ENCODE measurements around the gene PCDH9. TPM values are rescaled to one million over a fixed set of nuclear protein-coding genes. Genes with fewer than 3 reads are reported as not detected.

PCDH9 gene
- total RNA-seq, 1 donor from 2014 or later: 29.7 TPM

GRCh38 chr13:67125681-67126080 is 104.5 kb downstream of the PCDH9 start:
- Mint-ChIP-seq H3K4me3 (no peak overlapping the region), H3K4me1 (peaks cover 4% of the 10 kb centered on the region), H3K27me3 (ENCODE audit: low read depth) (no peaks in the 10 kb centered on the region), H3K36me3 (no peaks in the 10 kb centered on the region), H3K9me3 (no peaks in the 10 kb centered on the region), H3K27ac (no peak overlapping the region)
- TF ChIP-seq, protein P1, sequence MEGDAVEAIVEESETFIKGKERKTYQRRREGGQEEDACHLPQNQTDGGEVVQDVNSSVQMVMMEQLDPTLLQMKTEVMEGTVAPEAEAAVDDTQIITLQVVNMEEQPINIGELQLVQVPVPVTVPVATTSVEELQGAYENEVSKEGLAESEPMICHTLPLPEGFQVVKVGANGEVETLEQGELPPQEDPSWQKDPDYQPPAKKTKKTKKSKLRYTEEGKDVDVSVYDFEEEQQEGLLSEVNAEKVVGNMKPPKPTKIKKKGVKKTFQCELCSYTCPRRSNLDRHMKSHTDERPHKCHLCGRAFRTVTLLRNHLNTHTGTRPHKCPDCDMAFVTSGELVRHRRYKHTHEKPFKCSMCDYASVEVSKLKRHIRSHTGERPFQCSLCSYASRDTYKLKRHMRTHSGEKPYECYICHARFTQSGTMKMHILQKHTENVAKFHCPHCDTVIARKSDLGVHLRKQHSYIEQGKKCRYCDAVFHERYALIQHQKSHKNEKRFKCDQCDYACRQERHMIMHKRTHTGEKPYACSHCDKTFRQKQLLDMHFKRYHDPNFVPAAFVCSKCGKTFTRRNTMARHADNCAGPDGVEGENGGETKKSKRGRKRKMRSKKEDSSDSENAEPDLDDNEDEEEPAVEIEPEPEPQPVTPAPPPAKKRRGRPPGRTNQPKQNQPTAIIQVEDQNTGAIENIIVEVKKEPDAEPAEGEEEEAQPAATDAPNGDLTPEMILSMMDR (IDR thresholded peaks at IDR 0.05; ENCODE audit: unreplicated experiment): no peak
- DNase-seq (ENCODE audit: low spot score in 2 of 2, unreplicated experiment in 2 of 2): no peak

DNA sequence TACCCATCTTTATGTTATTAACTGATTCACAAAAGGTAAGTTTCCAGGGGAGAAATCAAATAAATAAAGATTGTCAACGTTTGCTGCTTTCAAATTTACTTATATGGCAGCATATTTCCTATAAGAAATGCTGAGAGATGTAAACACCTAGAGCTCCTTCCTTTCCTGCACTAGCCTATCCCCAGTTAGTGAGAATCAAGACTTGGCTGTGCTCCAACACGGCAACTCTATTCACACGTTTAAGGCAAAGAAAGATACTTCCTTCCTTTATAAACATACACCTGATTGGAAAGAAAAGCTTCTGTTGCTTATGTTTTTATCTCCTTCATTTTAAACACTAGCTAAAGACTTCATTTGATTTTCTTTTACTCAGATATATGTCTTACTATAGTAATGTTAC is 107.0 kb downstream of the PCDH9 start:
- no peak overlapping the region for H3K27ac Mint-ChIP-seq

DNA sequence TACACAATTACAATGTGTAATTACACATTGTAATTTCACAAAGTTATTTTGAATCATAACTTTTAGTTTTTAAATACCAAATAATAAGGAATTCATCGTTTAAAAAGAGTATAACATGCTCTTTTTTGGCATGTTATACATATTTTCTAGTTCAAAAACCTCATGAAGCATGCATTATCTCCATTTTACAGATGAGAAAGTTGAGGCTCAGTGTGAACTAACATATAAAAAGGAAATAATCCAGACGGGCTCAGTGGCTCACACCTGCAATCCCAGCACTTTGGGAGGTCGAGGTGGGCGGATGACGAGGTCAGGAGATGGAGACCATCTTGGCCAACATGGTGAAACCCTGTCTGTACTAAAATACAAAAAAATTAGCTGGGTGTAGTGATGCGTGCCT is 107.9 kb downstream of the PCDH9 start:
- TF ChIP-seq, protein P1 (IDR thresholded peaks at IDR 0.05; ENCODE audit: unreplicated experiment): no peak
- H3K4me3 Mint-ChIP-seq: no peak overlapping the region
- no peaks in the 10 kb centered on the region for H3K36me3 Mint-ChIP-seq
- H3K9me3 Mint-ChIP-seq: no peaks in the 10 kb centered on the region
- DNase-seq (ENCODE audit: low spot score in 2 of 2, unreplicated experiment in 2 of 2): no peak
- H3K27ac Mint-ChIP-seq: no peak overlapping the region
- H3K27me3 Mint-ChIP-seq (ENCODE audit: low read depth): no peaks in the 10 kb centered on the region
- peaks cover 4% of the 10 kb centered on the region for H3K4me1 Mint-ChIP-seq

More for the DNA sequence above, 107.0 kb downstream of the PCDH9 start:
- Mint-ChIP-seq H3K4me1 (peaks cover 4% of the 10 kb centered on the region), H3K27me3 (ENCODE audit: low read depth) (no peaks in the 10 kb centered on the region), H3K4me3 (no peak overlapping the region), H3K9me3 (no peaks in the 10 kb centered on the region), H3K36me3 (no peaks in the 10 kb centered on the region)
- DNase-seq (ENCODE audit: low spot score in 2 of 2, unreplicated experiment in 2 of 2): no peak
- TF ChIP-seq, protein P1 (IDR thresholded peaks at IDR 0.05; ENCODE audit: unreplicated experiment): no peak

DNA sequence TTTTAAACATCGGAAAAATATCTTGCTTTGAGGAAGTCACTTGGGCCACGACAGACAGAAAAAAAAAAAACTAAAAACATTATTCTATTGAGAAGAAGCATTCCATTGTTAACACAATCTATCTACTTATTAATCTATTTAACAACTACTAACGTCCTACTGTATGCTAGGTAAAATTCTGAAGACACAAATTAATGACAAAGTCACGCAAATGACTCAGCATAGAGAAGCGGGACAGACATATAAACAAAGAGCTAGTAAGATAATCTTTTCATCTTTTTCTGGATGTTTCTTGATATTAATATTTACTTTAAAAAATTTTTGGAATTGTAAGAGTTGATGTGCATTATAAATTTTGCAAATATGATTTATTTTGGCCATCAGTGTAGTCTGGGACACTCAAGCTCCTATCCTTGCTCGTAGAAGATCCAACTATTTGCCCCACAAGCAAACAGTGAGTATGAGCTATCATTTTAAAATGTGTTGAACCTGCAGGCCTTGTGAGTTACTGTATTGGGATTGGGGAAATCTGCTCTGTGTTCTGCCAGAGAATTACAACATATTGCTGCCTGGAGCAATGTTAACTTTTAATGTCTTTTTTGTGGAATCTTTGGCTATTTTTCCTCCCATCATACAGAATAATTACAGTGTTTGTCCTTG is 109.1 kb downstream of the PCDH9 start:
- Mint-ChIP-seq H3K4me1 (peaks cover 4% of the 10 kb centered on the region), H3K9me3 (no peaks in the 10 kb centered on the region), H3K27me3 (ENCODE audit: low read depth) (no peaks in the 10 kb centered on the region), H3K4me3 (no peak overlapping the region), H3K36me3 (no peaks in the 10 kb centered on the region), H3K27ac (no peak overlapping the region)
- TF ChIP-seq, protein P1 (IDR thresholded peaks at IDR 0.05; ENCODE audit: unreplicated experiment): no peak
- no peak for DNase-seq (ENCODE audit: low spot score in 2 of 2, unreplicated experiment in 2 of 2)

- no peak for DNase-seq (ENCODE audit: low spot score in 2 of 2, unreplicated experiment in 2 of 2)
- Mint-ChIP-seq H3K27ac (no peak overlapping the region), H3K4me3 (no peak overlapping the region), H3K36me3 (no peaks in the 10 kb centered on the region), H3K4me1 (peaks cover 4% of the 10 kb centered on the region), H3K27me3 (ENCODE audit: low read depth) (no peaks in the 10 kb centered on the region), H3K9me3 (no peaks in the 10 kb centered on the region)
- TF ChIP-seq, protein P1 (IDR thresholded peaks at IDR 0.05; ENCODE audit: unreplicated experiment): no peak
These were observed 110.6 kb downstream of the PCDH9 start for GRCh38 chr13:67119481-67119894.
